SK-N-SH treated with all-trans-retinoic acid at 6 μM for 48 hours (cell line): ENCODE results near the gene BANP.

ENCODE experiments used
- ATAC-seq: fragments of 200-7000 bp; cut with Tn5 transposase; 3 replicates; pipeline ENCODE4 v1.9.1; 2020; ENCODE audit warnings: mild to moderate bottlenecking, moderate library complexity
- BACH2 ChIP-seq: fragments of 250-450 bp; sonication (Bioruptor Pico); IDR thresholded peaks from 2 replicates; pipeline ENCODE4 v1.9.0; 2021; ENCODE audit warnings: mild to moderate bottlenecking, borderline replicate concordance
- CREB5 ChIP-seq: fragments of 250-450 bp; sonication (Bioruptor Pico); IDR thresholded peaks from 2 replicates; pipeline ENCODE4 v1.5.1; 2020; ENCODE audit warnings: low read depth, mild to moderate bottlenecking, moderate library complexity
- CSDC2 ChIP-seq: fragments of 250-450 bp; sonication (Bioruptor Pico); IDR thresholded peaks from 2 replicates; pipeline ENCODE4 v1.5.0; 2020; ENCODE audit warnings: mild to moderate bottlenecking, moderate library complexity
- CSRNP3 ChIP-seq: fragments of 250-450 bp; sonication (Bioruptor Pico); IDR thresholded peaks from 2 replicates; pipeline ENCODE4 v1.5.1; 2021; ENCODE audit warnings: mild to moderate bottlenecking, moderate library complexity
- ESRRG ChIP-seq: fragments of 250-450 bp; sonication (Bioruptor Pico); IDR thresholded peaks from 2 replicates; pipeline ENCODE4 v1.6.1; 2021; ENCODE audit warnings: mild to moderate bottlenecking
- GLIS3 ChIP-seq: fragments of 250-450 bp; sonication (Bioruptor Pico); IDR thresholded peaks from 2 replicates; pipeline ENCODE4 v1.5.0; 2020; ENCODE audit warnings: mild to moderate bottlenecking, moderate library complexity
- ISL1 ChIP-seq: fragments of 250-450 bp; sonication (Bioruptor Pico); IDR thresholded peaks from 2 replicates; pipeline ENCODE4 v2.1.2; 2022; ENCODE audit warnings: mild to moderate bottlenecking, moderate library complexity
- OSR1 ChIP-seq: fragments of 250-450 bp; sonication (Bioruptor Pico); IDR thresholded peaks from 2 replicates; pipeline ENCODE4 v1.8.0; 2022; ENCODE audit warnings: moderate library complexity, mild to moderate bottlenecking, inconsistent platforms
- PATZ1 ChIP-seq: fragments of 250-450 bp; sonication (Bioruptor Pico); IDR thresholded peaks from 2 replicates; pipeline ENCODE4 v1.8.0; 2020; ENCODE audit warnings: mild to moderate bottlenecking, moderate library complexity, borderline replicate concordance
- POU6F1 ChIP-seq: fragments of 250-450 bp; sonication (Bioruptor Pico); IDR thresholded peaks from 2 replicates; pipeline ENCODE4 v1.8.0; 2021; ENCODE audit warnings: low read depth, mild to moderate bottlenecking, moderate library complexity, borderline replicate concordance
- PPARA ChIP-seq: fragments of 250-450 bp; sonication (Bioruptor Pico); IDR thresholded peaks from 2 replicates; pipeline ENCODE4 v1.5.0; 2020; ENCODE audit warnings: mild to moderate bottlenecking, borderline replicate concordance
- SNAI2 ChIP-seq: fragments of 250-450 bp; sonication (Bioruptor Pico); IDR thresholded peaks from 2 replicates; pipeline ENCODE4 v1.5.0; 2020; ENCODE audit warnings: mild to moderate bottlenecking, moderate library complexity
- TOX ChIP-seq: fragments of 250-450 bp; sonication (Bioruptor Pico); IDR thresholded peaks from 2 replicates; pipeline ENCODE4 v1.8.0; 2021; ENCODE audit warnings: mild to moderate bottlenecking, moderate library complexity, borderline replicate concordance
- TSHZ2 ChIP-seq: fragments of 250-450 bp; sonication (Bioruptor Pico); IDR thresholded peaks from 2 replicates; pipeline ENCODE4 v1.5.0; 2020; ENCODE audit warnings: mild to moderate bottlenecking, moderate library complexity
- ZC3H10 ChIP-seq: fragments of 250-450 bp; sonication (Bioruptor Pico); IDR thresholded peaks from 2 replicates; pipeline ENCODE4 v1.5.1; 2021; ENCODE audit warnings: mild to moderate bottlenecking, moderate library complexity
- ZFP3 ChIP-seq: fragments of 250-450 bp; sonication (Bioruptor Pico); IDR thresholded peaks from 2 replicates; pipeline ENCODE4 v1.5.0; 2020; ENCODE audit warnings: mild to moderate bottlenecking, moderate library complexity
- ZFP30 ChIP-seq: fragments of 450-650 bp; formaldehyde crosslinking; IDR thresholded peaks from 2 replicates; pipeline ENCODE4 v1.5.0; 2022; ENCODE audit warnings: mild to moderate bottlenecking, moderate library complexity
- ZNF565 ChIP-seq: fragments of 450-650 bp; formaldehyde crosslinking; conservative IDR thresholded peaks from 2 replicates; pipeline ENCODE4 v1.5.0; 2020; ENCODE audit warnings: low read depth, mild to moderate bottlenecking, moderate library complexity
- ZNF70 ChIP-seq: fragments of 450-650 bp; formaldehyde crosslinking; IDR thresholded peaks from 2 replicates; pipeline ENCODE4 v1.5.0; 2020; ENCODE audit warnings: mild to moderate bottlenecking, moderate library complexity

Gene BANP

GRCh38 chr16:87918338-87918737, 32.9 kb upstream of the BANP start:
- TF ChIP-seq OSR1 (CRISPR knock-in tag) (no peak), CREB5 (CRISPR knock-in tag) (no peak), ZFP30 (CRISPR knock-in tag) (no peak), SNAI2 (CRISPR knock-in tag) (no peak), BACH2 (CRISPR knock-in tag) (no peak), CSRNP3 (CRISPR knock-in tag) (no peak), TOX (no peak), TSHZ2 (CRISPR knock-in tag) (no peak), PPARA (CRISPR knock-in tag) (no peak), POU6F1 (no peak)
- no peak for ATAC-seq

GRCh38 chr16:87918866-87919680, 32.2 kb upstream of the BANP start:
- no peak for ATAC-seq
- no peak for TF ChIP-seq ZC3H10 (CRISPR knock-in tag)
- TF ChIP-seq ZFP3 (CRISPR knock-in tag) = no peak
- no peak for TF ChIP-seq ZNF70

GRCh38 chr16:87919681-87919994, 31.6 kb upstream of the BANP start:
- TF ChIP-seq BACH2 (CRISPR knock-in tag) (no peak), ISL1 (no peak), CSDC2 (CRISPR knock-in tag) (no peak), ZNF70 (no peak), ZNF565 (CRISPR knock-in tag) (no peak), GLIS3 (no peak), CSRNP3 (CRISPR knock-in tag) (no peak), POU6F1 (no peak), SNAI2 (CRISPR knock-in tag) (no peak), ZFP3 (CRISPR knock-in tag) (no peak), ZFP30 (CRISPR knock-in tag) (no peak), OSR1 (CRISPR knock-in tag) (no peak), TSHZ2 (CRISPR knock-in tag) (no peak), PATZ1 (CRISPR knock-in tag) (no peak), ESRRG (CRISPR knock-in tag) (no peak)
- no peak for ATAC-seq
